Vagina (tissue), 2 donors: Measurements from ENCODE around the gene MYCBPAP.

Experiments used
- CTCF ChIP-seq, 3 experiments: fragments of 450-650 bp in 2 of 3; fragments of 200-600 bp in 1 of 3; sonication (generic) in 1 of 3; IDR thresholded peaks; one replicate each; pipeline ENCODE4 v1.5.1; 2017 to 2019; ENCODE audit warnings: antibody characterized with exemption in 3 of 3, mild to moderate bottlenecking in 2 of 3, moderate library complexity in 2 of 3
- POLR2A ChIP-seq, 2 donors: fragments of 450-650 bp; IDR thresholded peaks; one replicate each; pipeline ENCODE4 v1.6.1; 2017; ENCODE audit warnings: antibody characterized with exemption in 2 of 2, mild to moderate bottlenecking in 2 of 2, moderate library complexity in 2 of 2

GRCh38 chr17:50507871-50508572 lies at the start of gene MYCBPAP:
- peak in 1 of 3 experiments; percentile 29 for TF ChIP-seq CTCF (IDR thresholded peaks at IDR 0.05)
- TF ChIP-seq POLR2A (IDR thresholded peaks at IDR 0.05), result no peak
